Sigmoid colon (tissue), 7 donors: ENCODE data around the gene CRYZ. TPM values are rescaled to one million over a fixed set of nuclear protein-coding genes. Genes with fewer than 3 reads are reported as not detected.
A peak's percentile ranks its signal among the peaks of the same experiment; 100 is the strongest.

ENCODE experiments used
- DNase-seq: peaks from one replicate; pipeline ENCODE4 v3.0.0-alpha.2; 2019
- H3K27ac ChIP-seq, 4 donors: fragments of 200-600 bp; sonication (generic); one replicate each; pipeline ENCODE4 v1.5.1; 2016 to 2019; ENCODE audit warnings: mild to moderate bottlenecking in 1 of 4
- H3K27me3 ChIP-seq, 3 donors: fragments of 200-600 bp; sonication (generic); one replicate each; pipeline ENCODE4 v1.5.1; 2019; ENCODE audit warnings: mild to moderate bottlenecking in 1 of 3
- H3K36me3 ChIP-seq, 4 donors: fragments of 200-600 bp; sonication (generic); one replicate each; pipeline ENCODE4 v1.5.1; 2016 to 2019
- H3K4me1 ChIP-seq, 4 donors: fragments of 200-600 bp; sonication (generic); one replicate each; pipeline ENCODE4 v1.5.1; 2017 to 2019
- H3K4me3 ChIP-seq, 4 donors: fragments of 200-600 bp; sonication (generic); one replicate each; pipeline ENCODE4 v1.5.1; 2017 to 2019; ENCODE audit warnings: mild to moderate bottlenecking in 2 of 4, moderate library complexity in 1 of 4
- H3K9me3 ChIP-seq, 4 donors: fragments of 200-600 bp in 3 of 4; sonication (generic) in 3 of 4; one replicate each; pipeline versions ENCODE4 v1.5.1 to v1.6.1; 2013 to 2019
- CTCF ChIP-seq, 4 experiments: fragments of 450-650 bp in 3 of 4; fragments of 200-600 bp in 1 of 4; IDR thresholded peaks; one replicate each; pipeline ENCODE4 v1.5.1; 2016 to 2019; ENCODE audit warnings: antibody characterized with exemption in 4 of 4, mild to moderate bottlenecking in 3 of 4, moderate library complexity in 2 of 4
- EP300 ChIP-seq, 4 donors: sonication (generic); formaldehyde crosslinking; IDR thresholded peaks; one replicate each; pipeline ENCODE4 v1.6.1; 2017; ENCODE audit warnings: antibody characterized with exemption in 4 of 4
- POLR2A ChIP-seq, 2 donors: fragments of 450-650 bp; IDR thresholded peaks; one replicate each; pipeline ENCODE4 v1.6.1; 2016; ENCODE audit warnings: antibody characterized with exemption in 2 of 2, mild to moderate bottlenecking in 2 of 2, moderate library complexity in 2 of 2
- POLR2AphosphoS5 ChIP-seq, 4 donors: sonication (generic); formaldehyde crosslinking; IDR thresholded peaks; one replicate each; pipeline ENCODE4 v1.6.1; 2017; ENCODE audit warnings: antibody characterized with exemption in 4 of 4
- WGBS, 2 donors: extraction: QIAGEN DNeasy Blood & Tissue Kit; methylation state at CpG; one replicate each; pipeline ENCODE4 v1.1.7; 2013; 5-methylcytosine and 5-hydroxymethylcytosine counted together
- intact Hi-C: fragments of 100-400 bp; cut with DNase I; formaldehyde crosslinking; loops from one replicate; pipeline ENCODE4 v1.15.1; 2023
- polyA plus RNA-seq, 3 donors: library from polyadenylated mRNA; stranded (reverse); fragments of 200-250 nt; gene quantifications; one replicate each; pipeline ENCODE4 v1.2.3, GENCODE V29; 2013
- total RNA-seq, 4 donors: library from RNA; depleted of rRNA; stranded (reverse); fragments of >200 nt; gene quantifications; one replicate each; pipeline ENCODE4 v1.1.0, GENCODE V29; 2016
- donor health status: healthy with polysubstance abuse.
- donor health status: Bipolar disorder and iron deficiency.
- donor health status: healthy.

CRYZ gene
- total and polyA plus RNA-seq, 7 donors: 10.4 to 43.2 (median 25.2) TPM

GRCh38 chr1:74715806-74716205 is 17.0 kb downstream of the CRYZ start:
- peaks cover 0 to 30% (median 26%) of the 10 kb centered on the region in 4 donors for H3K4me1 ChIP-seq
- no peak overlapping the region for H3K4me3 ChIP-seq
- no peaks in the 10 kb centered on the region for H3K9me3 ChIP-seq
- no peaks in the 10 kb centered on the region for H3K27me3 ChIP-seq
- no peak for DNase-seq
- peaks cover 5 to 56% (median 16%) of the 10 kb centered on the region in 4 donors for H3K36me3 ChIP-seq
- H3K27ac ChIP-seq: peak overlapping the region in 1 of 4 donors; percentile 63
- intact Hi-C loops: no loop called here
- TF ChIP-seq POLR2A (IDR thresholded peaks at IDR 0.05) (no peak), POLR2AphosphoS5 (IDR thresholded peaks at IDR 0.05) (no peak), EP300 (IDR thresholded peaks at IDR 0.05) (no peak), CTCF (IDR thresholded peaks at IDR 0.05) (no peak)
- 84 to 94% methylated on average over 6 of the region's 6 CpGs for WGBS, 2 donors

- 94 to 95% methylated on average over 1 of the region's 1 CpG for WGBS, 2 donors
- Histone ChIP-seq H3K27ac (peak overlapping the region in 2 of 4 donors; percentile 63 to 67), H3K4me1 (peaks cover 0 to 30% (median 26%) of the 10 kb centered on the region in 4 donors), H3K27me3 (no peaks in the 10 kb centered on the region), H3K4me3 (no peak overlapping the region), H3K36me3 (peaks cover 5 to 54% (median 16%) of the 10 kb centered on the region in 4 donors), H3K9me3 (no peaks in the 10 kb centered on the region)
- TF ChIP-seq EP300 (IDR thresholded peaks at IDR 0.05): no peak
- no peak for TF ChIP-seq POLR2AphosphoS5 (IDR thresholded peaks at IDR 0.05)
- TF ChIP-seq POLR2A (IDR thresholded peaks at IDR 0.05): no peak
- TF ChIP-seq CTCF (IDR thresholded peaks at IDR 0.05): no peak
- no peak for DNase-seq
- intact Hi-C loops: no loop called here
These were observed 17.7 kb downstream of the CRYZ start for GRCh38 chr1:74715236-74715502.

- Histone ChIP-seq H3K4me1 (peaks cover 0 to 30% (median 26%) of the 10 kb centered on the region in 4 donors), H3K27me3 (no peaks in the 10 kb centered on the region), H3K4me3 (no peak overlapping the region), H3K9me3 (no peaks in the 10 kb centered on the region), H3K27ac (peak overlapping the region in 3 of 4 donors; percentile 44 to 67 (median 63)), H3K36me3 (peaks cover 5 to 54% (median 20%) of the 10 kb centered on the region in 4 donors)
- no peak for DNase-seq
- intact Hi-C loops: no loop called here
- WGBS, 2 donors: 67 to 76% methylated on average over 1 of the region's 1 CpG
- TF ChIP-seq EP300 (IDR thresholded peaks at IDR 0.05): no peak
- no peak for TF ChIP-seq CTCF (IDR thresholded peaks at IDR 0.05)
- TF ChIP-seq POLR2A (IDR thresholded peaks at IDR 0.05): no peak
- TF ChIP-seq POLR2AphosphoS5 (IDR thresholded peaks at IDR 0.05): no peak
These were observed 18.2 kb downstream of the CRYZ start for GRCh38 chr1:74714429-74715235.

GRCh38 chr1:74713849-74714248 is 19.0 kb downstream of the CRYZ start:
- intact Hi-C loops: no loop called here
- no peak for DNase-seq
- 89 to 94% methylated on average over 3 of the region's 3 CpGs for WGBS, 2 donors
- no peak overlapping the region for H3K4me3 ChIP-seq
- peaks cover 5 to 54% (median 20%) of the 10 kb centered on the region in 4 donors for H3K36me3 ChIP-seq
- TF ChIP-seq POLR2AphosphoS5 (IDR thresholded peaks at IDR 0.05) (no peak), EP300 (IDR thresholded peaks at IDR 0.05) (no peak), CTCF (IDR thresholded peaks at IDR 0.05) (no peak), POLR2A (IDR thresholded peaks at IDR 0.05) (no peak)
- no peaks in the 10 kb centered on the region for H3K9me3 ChIP-seq
- no peaks in the 10 kb centered on the region for H3K27me3 ChIP-seq
- peak overlapping the region; percentile 40 to 67 (median 54) for H3K27ac ChIP-seq
- H3K4me1 ChIP-seq: peaks cover 0 to 30% (median 26%) of the 10 kb centered on the region in 4 donors
